NT2/D1 (cell line): ENCODE data around the gene SRD5A2.

Experiments used
- DNase-seq: peaks from one replicate; pipeline ENCODE4 v3.0.0-alpha.2; 2011; ENCODE audit warnings: low read depth, low spot score
- H3K27me3 ChIP-seq: 2 replicates; pipeline ENCODE4 v1.6.0; 2011; ENCODE audit warnings: mild to moderate bottlenecking; ENCODE audit not compliant: insufficient read length, insufficient read depth
- H3K36me3 ChIP-seq: 2 replicates; pipeline ENCODE4 v1.6.1; 2011; ENCODE audit warnings: mild to moderate bottlenecking, low read length, mixed read lengths; ENCODE audit not compliant: insufficient read depth, insufficient read length
- H3K4me1 ChIP-seq: 2 replicates; pipeline ENCODE4 v1.5.1; 2011; ENCODE audit not compliant: insufficient read depth, insufficient read length
- H3K4me3 ChIP-seq: 2 replicates; pipeline ENCODE4 v1.5.1; 2011; ENCODE audit warnings: low read depth; ENCODE audit not compliant: insufficient read length
- H3K9ac ChIP-seq: 2 replicates; pipeline ENCODE4 v1.6.0; 2011; ENCODE audit warnings: low read depth; ENCODE audit not compliant: insufficient read length
- H3K9me3 ChIP-seq: 2 replicates; pipeline ENCODE4 v1.5.1; 2011; ENCODE audit warnings: mild to moderate bottlenecking, low read length; ENCODE audit not compliant: insufficient read depth
- SUZ12 ChIP-seq: IDR thresholded peaks from 2 replicates; pipeline ENCODE4 v1.6.1; 2011; ENCODE audit not compliant: insufficient read length, insufficient read depth; ENCODE audit errors: extremely low read depth
- YY1 ChIP-seq: IDR thresholded peaks from 2 replicates; pipeline ENCODE4 v1.6.1; 2011; ENCODE audit not compliant: insufficient read length, insufficient read depth
- ZNF274 ChIP-seq: IDR thresholded peaks from 2 replicates; pipeline ENCODE4 v1.6.1; 2011; ENCODE audit warnings: mild to moderate bottlenecking, low read depth, low read length

The SRD5A2 gene

GRCh38 chr2:31555967-31556706 lies 24.6 kb downstream of the SRD5A2 start:
- no peaks in the 10 kb centered on the region for H3K9me3 ChIP-seq
- H3K9ac ChIP-seq = no peak overlapping the region
- no peaks in the 10 kb centered on the region for H3K27me3 ChIP-seq
- H3K4me3 ChIP-seq = no peak overlapping the region
- H3K4me1 ChIP-seq = no peaks in the 10 kb centered on the region
- H3K36me3 ChIP-seq = no peaks in the 10 kb centered on the region
- DNase-seq = no peak
- TF ChIP-seq ZNF274 (no peak), SUZ12 (no peak), YY1 (no peak)

DNA sequence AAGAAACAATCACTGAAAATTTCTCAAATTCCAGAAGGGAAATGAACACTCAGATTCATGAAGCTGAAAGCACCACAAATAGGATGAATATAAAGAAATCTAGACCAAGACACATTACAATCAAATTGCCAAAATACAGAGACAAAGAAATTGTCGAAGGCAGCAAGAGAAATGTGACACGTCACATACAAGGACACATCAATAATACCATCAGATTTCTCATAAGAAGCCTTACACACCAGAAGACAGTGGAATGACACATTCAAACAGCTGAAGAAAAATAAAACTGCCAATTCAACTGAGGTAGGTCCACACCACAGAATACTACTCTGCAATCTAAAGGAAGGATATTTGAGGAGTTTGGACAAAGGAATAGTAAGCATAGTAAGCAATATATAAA lies 27.4 kb downstream of the SRD5A2 start:
- Histone ChIP-seq H3K9ac (no peak overlapping the region), H3K36me3 (no peaks in the 10 kb centered on the region), H3K27me3 (no peaks in the 10 kb centered on the region), H3K4me3 (no peak overlapping the region), H3K4me1 (no peaks in the 10 kb centered on the region), H3K9me3 (no peaks in the 10 kb centered on the region)
- no peak for DNase-seq
- TF ChIP-seq ZNF274 (no peak), YY1 (no peak), SUZ12 (no peak)

DNA sequence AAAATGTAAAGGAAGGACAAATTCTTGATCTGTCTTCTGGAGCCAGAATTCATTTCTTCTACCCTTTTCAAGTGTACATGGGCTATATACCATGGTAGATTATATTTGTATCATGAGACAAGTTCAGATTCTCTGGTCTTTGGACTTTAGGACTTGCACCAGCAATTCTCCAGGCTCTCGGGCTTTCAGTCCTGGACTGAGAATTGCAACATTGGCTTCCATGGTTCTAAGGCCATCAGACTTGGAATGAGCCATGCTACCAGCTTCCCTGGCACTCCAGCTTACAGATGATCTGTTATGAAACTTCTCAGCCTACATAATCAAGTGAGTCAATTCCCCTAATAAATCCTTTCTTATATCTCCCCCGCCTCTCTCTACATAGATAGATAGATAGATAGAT lies 33.3 kb downstream of the SRD5A2 start:
- Histone ChIP-seq H3K27me3 (no peaks in the 10 kb centered on the region), H3K4me1 (no peaks in the 10 kb centered on the region)
- TF ChIP-seq YY1 (no peak), SUZ12 (no peak), ZNF274 (no peak)

DNA sequence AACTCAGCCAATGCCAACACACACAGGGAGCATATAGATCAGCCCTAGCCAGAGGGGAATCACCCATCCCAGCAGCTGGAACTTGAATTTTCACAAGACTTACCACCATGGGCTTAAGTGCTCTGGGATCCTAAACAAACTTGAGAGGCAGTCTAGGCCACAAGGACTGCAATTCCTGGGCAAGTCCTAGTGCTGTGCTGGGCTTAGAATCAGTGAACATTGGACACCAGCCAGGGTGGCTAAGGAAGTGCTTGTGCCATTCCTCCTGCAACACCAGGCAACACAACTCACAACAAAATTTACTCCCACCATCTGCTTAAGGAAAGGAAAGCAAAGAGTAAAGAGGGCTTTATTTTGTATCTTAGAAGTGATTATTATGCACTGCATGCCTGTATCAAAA lies 38.9 kb downstream of the SRD5A2 start:
- H3K4me1 ChIP-seq = no peaks in the 10 kb centered on the region
- no peaks in the 10 kb centered on the region for H3K36me3 ChIP-seq
- H3K9me3 ChIP-seq = 0 out of 2 replicates have a peak, but pooled peaks cover 6% of the 10 kb centered on the region
- H3K9ac ChIP-seq = no peak overlapping the region
- no peak overlapping the region for H3K4me3 ChIP-seq
- DNase-seq = no peak
- TF ChIP-seq SUZ12 (no peak), ZNF274 (no peak), YY1 (no peak)
- no peaks in the 10 kb centered on the region for H3K27me3 ChIP-seq

More for the DNA sequence above, 33.3 kb downstream of the SRD5A2 start:
- no peak overlapping the region for H3K4me3 ChIP-seq
- H3K9ac ChIP-seq = no peak overlapping the region
- H3K9me3 ChIP-seq = 0 out of 2 replicates have a peak, but pooled peaks cover 6% of the 10 kb centered on the region
- no peak for DNase-seq
- no peaks in the 10 kb centered on the region for H3K36me3 ChIP-seq

GRCh38 chr2:31539505-31539904 lies 41.2 kb downstream of the SRD5A2 start:
- no peak for TF ChIP-seq ZNF274
- TF ChIP-seq YY1 = no peak
- no peak for TF ChIP-seq SUZ12

DNA sequence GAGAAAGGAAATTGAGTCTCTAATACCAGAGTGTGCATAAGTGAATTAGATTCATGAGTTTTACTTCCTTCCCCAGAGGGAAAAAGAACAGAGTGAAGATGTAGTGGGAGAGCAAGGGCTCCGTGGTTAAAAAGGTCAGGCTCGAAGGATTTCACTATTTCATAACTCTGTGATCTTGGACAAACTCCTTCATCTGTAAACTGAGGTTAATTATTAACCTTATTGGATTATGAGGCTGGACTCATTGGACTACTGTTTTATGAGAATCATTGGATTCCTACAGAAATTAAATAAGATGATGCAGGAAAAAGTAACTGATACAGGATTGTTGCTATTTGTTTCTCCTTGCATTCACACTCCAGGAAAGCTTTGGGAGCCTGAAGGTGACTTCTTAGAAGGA lies 45.0 kb downstream of the SRD5A2 start:
- Histone ChIP-seq H3K9ac (no peak overlapping the region), H3K4me1 (no peaks in the 10 kb centered on the region), H3K9me3 (no peaks in the 10 kb centered on the region), H3K36me3 (no peaks in the 10 kb centered on the region), H3K4me3 (no peak overlapping the region), H3K27me3 (no peaks in the 10 kb centered on the region)
- TF ChIP-seq SUZ12 = no peak
- TF ChIP-seq ZNF274 = no peak
- TF ChIP-seq YY1 = no peak
- DNase-seq = no peak

More at GRCh38 chr2:31539505-31539904, 41.2 kb downstream of the SRD5A2 start:
- 0 out of 2 replicates have a peak, but pooled peaks cover 6% of the 10 kb centered on the region for H3K9me3 ChIP-seq
- H3K9ac ChIP-seq = no peak overlapping the region
- no peaks in the 10 kb centered on the region for H3K36me3 ChIP-seq
- H3K4me1 ChIP-seq = no peaks in the 10 kb centered on the region
- H3K27me3 ChIP-seq = no peaks in the 10 kb centered on the region
- DNase-seq = no peak
- no peak overlapping the region for H3K4me3 ChIP-seq

DNA sequence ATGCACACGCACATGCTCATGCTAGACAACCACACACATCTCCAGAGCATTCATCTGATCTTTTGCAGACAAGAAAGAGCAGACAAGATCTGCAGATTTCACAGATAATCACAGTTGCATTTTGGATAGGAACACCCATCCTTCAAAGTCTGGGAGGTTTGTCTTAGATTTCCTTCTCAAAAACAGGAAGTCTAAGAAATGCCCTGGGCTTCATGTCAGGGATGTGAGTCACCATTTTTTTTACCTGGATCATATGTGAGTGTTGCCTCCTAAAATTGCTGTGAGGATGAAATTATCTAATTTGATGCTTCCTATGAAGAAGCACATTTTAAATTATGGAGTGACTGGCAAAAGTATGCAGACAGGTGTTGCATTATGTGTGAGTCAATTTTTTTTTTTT lies 46.1 kb downstream of the SRD5A2 start:
- no peak overlapping the region for H3K4me3 ChIP-seq
- TF ChIP-seq SUZ12 (no peak), ZNF274 (no peak), YY1 (no peak)
- no peaks in the 10 kb centered on the region for H3K27me3 ChIP-seq
- H3K4me1 ChIP-seq = no peaks in the 10 kb centered on the region
- DNase-seq = no peak
- no peaks in the 10 kb centered on the region for H3K9me3 ChIP-seq
- no peaks in the 10 kb centered on the region for H3K36me3 ChIP-seq
- H3K9ac ChIP-seq = no peak overlapping the region

DNA sequence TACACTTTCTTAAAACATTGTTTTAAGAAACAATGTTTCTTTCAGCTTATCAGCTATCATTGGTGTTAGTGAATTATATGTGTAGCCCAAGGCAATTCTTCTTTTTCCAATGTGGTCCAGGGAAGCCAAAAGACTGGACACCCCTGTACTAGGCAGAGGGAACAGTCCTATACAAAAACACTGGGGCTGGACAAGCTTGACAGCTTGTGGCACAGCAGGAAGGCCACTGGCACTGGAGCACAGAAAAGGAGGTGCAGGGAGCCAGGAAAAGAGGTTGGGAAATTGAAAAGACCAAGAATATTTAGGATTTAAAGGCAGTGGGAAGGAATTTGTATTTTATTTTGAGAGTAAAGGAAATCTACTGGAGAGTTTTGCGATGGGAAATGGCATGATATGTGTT lies 47.7 kb downstream of the SRD5A2 start:
- no peak for DNase-seq
- Histone ChIP-seq H3K4me1 (no peaks in the 10 kb centered on the region), H3K9ac (no peak overlapping the region), H3K9me3 (no peaks in the 10 kb centered on the region), H3K36me3 (no peaks in the 10 kb centered on the region), H3K4me3 (no peak overlapping the region), H3K27me3 (no peaks in the 10 kb centered on the region)
- TF ChIP-seq SUZ12 = no peak
- TF ChIP-seq YY1 = no peak
